ENCODE measurements around the gene C2. TPM values are rescaled to one million over a fixed set of nuclear protein-coding genes. Genes with fewer than 3 reads are reported as not detected.

Gene C2
- total RNA-seq, 1 donor = 4.4 TPM

DNA sequence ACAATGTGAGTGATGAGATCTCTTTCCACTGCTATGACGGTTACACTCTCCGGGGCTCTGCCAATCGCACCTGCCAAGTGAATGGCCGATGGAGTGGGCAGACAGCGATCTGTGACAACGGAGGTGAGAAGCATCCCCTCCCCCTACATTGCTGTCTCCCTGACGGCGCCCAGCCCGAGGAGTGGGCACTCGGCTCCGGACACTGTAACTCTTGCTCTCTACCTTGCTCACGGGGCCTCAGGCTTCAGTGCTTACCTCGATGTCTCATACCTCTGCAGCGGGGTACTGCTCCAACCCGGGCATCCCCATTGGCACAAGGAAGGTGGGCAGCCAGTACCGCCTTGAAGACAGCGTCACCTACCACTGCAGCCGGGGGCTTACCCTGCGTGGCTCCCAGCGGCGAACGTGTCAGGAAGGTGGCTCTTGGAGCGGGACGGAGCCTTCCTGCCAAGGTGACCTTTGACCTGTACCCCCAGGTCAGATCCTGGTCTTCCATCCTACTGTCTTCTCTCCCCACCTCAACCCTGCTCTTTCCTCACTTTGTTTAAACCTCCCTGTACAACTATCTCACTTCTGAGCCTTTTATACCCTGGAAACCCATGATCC lies 19.7 kb downstream of the C2 start:
- no peak overlapping the region for H3K4me3 ChIP-seq (ENCODE audit: low read depth, low read length)
- no peak for DNase-seq (ENCODE audit: low read depth)
- TF ChIP-seq, protein P1, sequence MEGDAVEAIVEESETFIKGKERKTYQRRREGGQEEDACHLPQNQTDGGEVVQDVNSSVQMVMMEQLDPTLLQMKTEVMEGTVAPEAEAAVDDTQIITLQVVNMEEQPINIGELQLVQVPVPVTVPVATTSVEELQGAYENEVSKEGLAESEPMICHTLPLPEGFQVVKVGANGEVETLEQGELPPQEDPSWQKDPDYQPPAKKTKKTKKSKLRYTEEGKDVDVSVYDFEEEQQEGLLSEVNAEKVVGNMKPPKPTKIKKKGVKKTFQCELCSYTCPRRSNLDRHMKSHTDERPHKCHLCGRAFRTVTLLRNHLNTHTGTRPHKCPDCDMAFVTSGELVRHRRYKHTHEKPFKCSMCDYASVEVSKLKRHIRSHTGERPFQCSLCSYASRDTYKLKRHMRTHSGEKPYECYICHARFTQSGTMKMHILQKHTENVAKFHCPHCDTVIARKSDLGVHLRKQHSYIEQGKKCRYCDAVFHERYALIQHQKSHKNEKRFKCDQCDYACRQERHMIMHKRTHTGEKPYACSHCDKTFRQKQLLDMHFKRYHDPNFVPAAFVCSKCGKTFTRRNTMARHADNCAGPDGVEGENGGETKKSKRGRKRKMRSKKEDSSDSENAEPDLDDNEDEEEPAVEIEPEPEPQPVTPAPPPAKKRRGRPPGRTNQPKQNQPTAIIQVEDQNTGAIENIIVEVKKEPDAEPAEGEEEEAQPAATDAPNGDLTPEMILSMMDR (IDR thresholded peaks at IDR 0.05; ENCODE audit: insufficient read depth, low read length) = no peak

DNA sequence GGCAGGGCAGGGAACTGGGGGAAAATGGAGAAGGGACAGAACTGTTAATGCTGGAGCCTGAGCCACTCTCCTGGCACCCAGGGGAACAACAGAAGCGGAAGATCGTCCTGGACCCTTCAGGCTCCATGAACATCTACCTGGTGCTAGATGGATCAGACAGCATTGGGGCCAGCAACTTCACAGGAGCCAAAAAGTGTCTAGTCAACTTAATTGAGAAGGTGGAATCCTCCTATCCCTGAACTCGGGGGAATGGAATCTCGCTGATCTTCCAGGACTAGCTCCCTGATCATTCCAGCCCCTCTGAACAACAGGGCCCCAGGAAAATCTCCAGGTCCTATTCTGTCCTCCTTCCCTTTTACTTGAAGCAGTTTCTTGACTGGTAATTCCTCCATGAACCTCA lies 20.3 kb downstream of the C2 start:
- DNase-seq (ENCODE audit: low read depth) = no peak
- H3K4me3 ChIP-seq (ENCODE audit: low read depth, low read length) = no peak overlapping the region
- TF ChIP-seq, protein P1 (IDR thresholded peaks at IDR 0.05; ENCODE audit: insufficient read depth, low read length) = no peak

DNA sequence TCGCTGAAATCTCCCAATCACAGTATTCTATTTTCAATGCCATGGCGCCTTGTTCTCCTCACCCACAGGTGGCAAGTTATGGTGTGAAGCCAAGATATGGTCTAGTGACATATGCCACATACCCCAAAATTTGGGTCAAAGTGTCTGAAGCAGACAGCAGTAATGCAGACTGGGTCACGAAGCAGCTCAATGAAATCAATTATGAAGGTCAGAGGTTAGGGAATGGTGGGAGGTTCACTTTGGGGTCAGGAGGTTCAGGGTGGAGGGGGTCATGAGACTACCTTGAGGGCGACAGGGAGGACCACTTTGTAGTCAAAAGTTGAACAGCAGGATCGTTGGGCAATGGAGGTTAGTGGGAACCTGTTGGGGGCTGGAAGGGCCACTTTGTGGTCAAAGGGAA lies 20.8 kb downstream of the C2 start:
- no peak overlapping the region for H3K4me3 ChIP-seq (ENCODE audit: low read depth, low read length)
- no peak for DNase-seq (ENCODE audit: low read depth)
- TF ChIP-seq, protein P1 (IDR thresholded peaks at IDR 0.05; ENCODE audit: insufficient read depth, low read length) = no peak

DNA sequence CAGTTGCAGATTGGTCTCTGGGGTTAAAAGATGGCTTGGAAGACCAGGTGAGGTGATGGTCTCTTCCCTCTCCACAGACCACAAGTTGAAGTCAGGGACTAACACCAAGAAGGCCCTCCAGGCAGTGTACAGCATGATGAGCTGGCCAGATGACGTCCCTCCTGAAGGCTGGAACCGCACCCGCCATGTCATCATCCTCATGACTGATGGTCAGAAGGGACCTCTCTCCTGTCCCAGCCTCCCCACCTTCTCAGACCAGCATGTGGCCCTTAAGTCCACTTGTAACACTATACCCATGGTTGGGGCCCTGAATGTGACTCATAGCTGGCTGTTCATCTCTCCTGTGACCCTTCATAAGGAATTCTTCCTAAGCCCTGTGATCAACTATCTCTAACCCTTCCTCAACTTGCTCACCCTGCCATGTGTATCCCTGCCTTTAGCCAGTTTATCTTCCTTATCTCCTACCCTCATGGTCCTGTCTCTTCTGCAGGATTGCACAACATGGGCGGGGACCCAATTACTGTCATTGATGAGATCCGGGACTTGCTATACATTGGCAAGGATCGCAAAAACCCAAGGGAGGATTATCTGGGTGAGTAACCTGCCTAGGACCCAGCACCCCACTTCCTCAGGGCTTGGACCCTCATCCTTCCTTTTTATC lies 21.4 kb downstream of the C2 start:
- H3K4me3 ChIP-seq (ENCODE audit: low read depth, low read length) = no peak overlapping the region
- TF ChIP-seq, protein P1 (IDR thresholded peaks at IDR 0.05; ENCODE audit: insufficient read depth, low read length) = no peak
- peak; percentile 36 for DNase-seq (ENCODE audit: low read depth)

DNA sequence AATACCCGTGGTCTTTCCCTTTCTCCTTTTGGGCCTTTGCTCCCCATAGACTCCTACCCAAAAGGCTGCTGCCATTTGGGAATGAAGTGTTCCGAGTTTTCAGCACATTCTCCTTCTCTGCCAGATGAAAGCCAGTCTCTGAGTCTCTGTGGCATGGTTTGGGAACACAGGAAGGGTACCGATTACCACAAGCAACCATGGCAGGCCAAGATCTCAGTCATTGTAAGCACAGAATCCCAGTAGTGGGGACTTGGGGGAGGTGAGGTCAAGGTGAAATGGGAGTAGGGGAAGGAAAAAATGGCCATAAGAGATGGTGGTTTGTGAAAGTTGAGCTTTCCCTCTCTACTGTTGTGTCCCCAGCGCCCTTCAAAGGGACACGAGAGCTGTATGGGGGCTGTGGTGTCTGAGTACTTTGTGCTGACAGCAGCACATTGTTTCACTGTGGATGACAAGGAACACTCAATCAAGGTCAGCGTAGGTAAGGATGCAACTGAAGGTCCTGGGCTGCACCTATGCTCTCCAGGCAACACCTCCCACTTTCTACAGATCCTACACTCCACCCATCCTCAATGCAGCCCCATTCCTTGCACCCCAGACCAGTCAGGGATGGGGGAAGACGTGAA lies 22.5 kb downstream of the C2 start:
- TF ChIP-seq, protein P1 (IDR thresholded peaks at IDR 0.05; ENCODE audit: insufficient read depth, low read length) = no peak
- no peak overlapping the region for H3K4me3 ChIP-seq (ENCODE audit: low read depth, low read length)
- no peak for DNase-seq (ENCODE audit: low read depth)

DNA sequence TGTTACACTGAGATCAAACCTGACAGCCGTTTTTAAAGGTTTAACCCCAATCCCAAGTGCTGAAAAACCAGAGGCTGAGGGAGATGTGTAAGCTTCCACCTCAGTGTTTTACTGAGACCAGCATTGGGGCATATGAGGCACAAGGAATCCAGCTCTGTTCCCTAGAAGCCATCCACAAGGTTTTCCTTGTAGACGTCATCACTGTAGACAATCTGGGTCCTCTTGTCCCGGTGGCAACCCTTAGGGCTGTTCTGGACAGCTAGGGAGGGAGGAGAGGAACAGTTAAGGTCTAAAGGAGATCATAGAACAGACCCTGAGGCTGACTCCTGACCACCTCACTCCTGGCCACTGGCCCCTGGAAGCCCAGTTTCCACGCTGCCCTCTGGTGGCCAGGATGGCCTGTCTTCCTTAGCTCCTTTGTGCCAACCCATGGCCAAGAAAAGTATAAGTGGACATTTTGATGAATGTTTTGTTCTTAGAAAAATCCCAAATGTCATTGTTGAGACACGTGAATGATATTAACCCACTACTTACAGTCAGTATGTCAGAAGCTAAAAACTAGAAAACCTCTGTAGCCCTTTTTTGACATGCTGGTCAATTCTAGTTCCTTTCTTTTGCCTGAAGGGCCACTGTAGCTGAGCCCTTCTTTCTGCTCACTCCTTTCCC lies 24.8 kb downstream of the C2 start:
- TF ChIP-seq, protein P1 (IDR thresholded peaks at IDR 0.05; ENCODE audit: insufficient read depth, low read length) = peak; percentile 86
- DNase-seq (ENCODE audit: low read depth) = peak; percentile 75
- no peak overlapping the region for H3K4me3 ChIP-seq (ENCODE audit: low read depth, low read length)

All from fibroblast of the aortic adventitia (primary cell).